GM19372 (cell line): ENCODE measurements around the gene ZMPSTE24.
"Not testable (repeated sequence)": the region's sequence is repeated elsewhere in the genome, so short reads cannot be mapped to it uniquely, and the experiment has no call there.

Experiments
- ATAC-seq: cut with Tn5 transposase; IDR thresholded peaks from one replicate; pipeline ENCODE4 v1.9.1; 2021; ENCODE audit warnings: mild to moderate bottlenecking, low read depth, moderate library complexity; ENCODE audit not compliant: unreplicated experiment

The ZMPSTE24 gene

DNA sequence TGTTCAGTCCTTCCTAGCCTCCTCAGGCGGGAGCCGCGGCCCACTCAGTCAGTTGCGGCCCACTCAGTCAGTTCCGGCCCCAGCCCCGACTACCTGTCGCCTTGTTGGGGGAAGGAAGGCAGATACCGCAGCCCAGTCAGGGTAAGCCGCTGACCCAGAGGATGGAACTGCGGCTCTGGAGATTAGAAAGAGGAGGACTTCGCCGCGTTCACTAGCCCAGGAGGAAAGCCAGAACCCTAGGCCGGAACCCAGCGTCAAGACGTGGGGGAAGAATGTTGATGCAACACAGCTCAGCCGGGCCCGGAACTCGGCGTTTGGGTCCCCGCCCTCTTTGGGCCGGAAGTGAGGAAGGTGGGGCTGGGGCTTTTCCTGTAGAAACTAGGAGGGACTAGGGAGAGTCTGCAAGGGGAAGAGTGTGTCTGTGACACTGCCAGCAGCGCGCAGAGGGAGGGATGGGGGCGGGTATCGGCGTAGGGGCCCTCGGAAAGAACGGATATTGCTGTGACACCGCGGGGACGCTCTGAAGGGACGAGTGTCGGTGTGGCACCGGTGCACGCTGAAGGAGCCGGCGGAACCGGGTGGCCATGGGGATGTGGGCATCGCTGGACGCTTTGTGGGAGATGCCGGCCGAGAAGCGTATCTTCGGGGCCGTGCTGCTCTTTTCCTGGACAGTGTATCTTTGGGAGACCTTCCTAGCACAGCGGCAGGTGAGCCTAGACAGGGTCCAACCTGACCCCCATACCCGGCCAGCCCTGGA lies at the start of gene ZMPSTE24:
Gene ZMPSTE24 (plus strand): TSS at position 549 of the 757 bp plus-strand sequence. CDS start 36 bp downstream, at position 585.
- ATAC-seq: peak; percentile 93

GRCh38 chr1:40210511-40211204 lies 47.4 kb upstream of the ZMPSTE24 start:
- no peak for ATAC-seq

DNA sequence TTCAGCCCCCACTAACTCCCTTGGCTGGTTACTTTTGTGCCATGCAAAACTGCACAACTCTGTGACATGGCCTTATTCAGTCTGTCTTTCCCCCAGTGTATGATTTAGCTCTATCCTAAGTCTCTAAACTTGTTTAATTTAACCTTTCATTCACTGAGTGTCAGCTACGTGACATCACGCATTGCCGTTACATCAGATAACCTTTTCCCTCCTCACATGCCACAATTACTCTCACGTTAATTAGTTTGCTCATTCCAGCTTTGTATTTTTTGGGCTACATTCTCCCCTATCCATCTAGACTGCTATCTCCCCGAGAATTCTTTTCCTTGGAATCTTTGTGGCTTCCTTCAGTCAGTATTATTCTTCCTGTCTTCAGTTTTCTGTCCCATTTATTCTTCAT lies 39.7 kb upstream of the ZMPSTE24 start:
- no peak for ATAC-seq

DNA sequence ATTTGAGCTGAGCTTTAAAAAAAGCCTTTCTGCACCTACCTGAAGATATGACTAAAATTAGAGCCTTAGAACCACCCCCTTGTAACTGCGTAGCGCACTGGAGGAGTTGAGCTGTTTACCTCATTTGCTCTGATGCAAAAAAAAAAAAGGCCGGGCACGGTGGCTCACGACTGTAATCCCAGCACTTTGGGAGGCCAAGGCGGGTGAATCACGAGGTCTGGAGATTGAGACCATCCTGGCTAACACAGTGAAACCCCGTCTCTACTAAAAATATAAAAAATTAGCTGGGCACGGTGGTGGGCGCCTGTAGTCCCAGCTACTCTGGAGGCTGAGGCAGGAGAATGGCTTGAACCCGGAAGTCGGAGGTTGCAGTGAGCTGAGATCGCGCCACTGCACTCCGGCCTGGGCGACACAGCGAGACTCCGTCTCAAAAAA lies 36.5 kb upstream of the ZMPSTE24 start:
- not testable (repeated sequence) for ATAC-seq

GRCh38 chr1:40221977-40222772 lies 35.9 kb upstream of the ZMPSTE24 start:
- no peak for ATAC-seq

- ATAC-seq: no peak
Measured at GRCh38 chr1:40224040-40224439, 34.0 kb upstream of the ZMPSTE24 start.

GRCh38 chr1:40226192-40226591 lies 31.8 kb upstream of the ZMPSTE24 start:
- no peak for ATAC-seq

DNA sequence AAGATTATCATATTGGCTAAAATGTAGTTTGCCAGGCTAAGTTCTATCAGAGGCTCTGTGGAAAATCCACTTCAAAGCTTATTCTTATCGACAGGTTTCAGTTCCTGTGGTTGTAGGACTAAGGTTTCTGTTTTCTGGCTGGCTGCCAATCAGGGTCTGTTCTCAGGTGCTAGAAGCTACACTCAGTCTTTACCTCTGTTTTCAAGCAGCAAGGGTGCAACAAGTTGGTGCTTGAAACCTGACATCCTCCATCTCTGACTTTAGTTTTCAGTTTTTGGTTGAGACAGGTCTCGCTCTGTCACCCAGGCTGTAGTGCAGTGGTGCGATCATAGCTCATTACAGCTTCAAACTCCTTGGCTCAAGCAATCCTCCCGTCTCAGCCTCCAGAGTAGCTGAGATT lies 25.6 kb upstream of the ZMPSTE24 start:
- ATAC-seq: peak; percentile 91

GRCh38 chr1:40239626-40240025 lies 18.4 kb upstream of the ZMPSTE24 start:
- ATAC-seq: no peak

DNA sequence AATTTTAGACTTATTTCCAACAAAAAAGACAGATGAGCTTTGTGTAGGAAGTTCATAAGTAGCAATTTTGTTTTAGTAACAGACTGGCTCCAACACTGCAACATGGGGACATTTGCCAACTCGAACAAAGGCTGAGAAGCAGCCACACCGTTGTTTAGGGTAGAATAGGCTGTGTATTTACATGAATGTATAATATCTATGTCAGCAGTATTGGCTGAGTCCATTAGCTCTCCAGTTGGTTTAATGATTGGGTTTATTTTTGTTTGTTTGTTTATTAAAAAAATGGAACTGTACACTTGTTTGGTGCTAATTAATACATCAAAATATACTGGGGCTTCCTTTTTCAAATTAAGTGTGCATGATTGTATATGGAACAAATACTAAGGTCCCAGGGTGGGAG lies 17.6 kb upstream of the ZMPSTE24 start:
- ATAC-seq: no peak

DNA sequence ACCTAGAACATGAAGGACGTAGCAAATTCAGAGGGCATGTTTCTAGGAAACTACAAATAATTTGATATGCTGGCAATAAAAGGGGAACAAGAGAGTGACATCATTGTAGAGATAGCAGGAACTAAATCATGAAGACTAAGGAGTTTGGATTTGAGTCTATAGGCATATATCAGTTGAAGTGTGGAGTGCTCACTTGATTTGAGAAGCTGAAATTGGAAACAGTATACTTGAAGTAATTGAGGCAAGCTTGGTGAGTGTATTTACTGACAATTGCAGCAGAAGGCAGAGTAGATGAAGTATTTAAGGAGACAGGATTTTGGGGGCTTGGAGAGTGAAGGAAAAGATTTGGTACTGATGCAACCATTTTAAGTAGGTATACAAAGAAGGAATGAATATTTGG lies 16.7 kb upstream of the ZMPSTE24 start:
- ATAC-seq: no peak

DNA sequence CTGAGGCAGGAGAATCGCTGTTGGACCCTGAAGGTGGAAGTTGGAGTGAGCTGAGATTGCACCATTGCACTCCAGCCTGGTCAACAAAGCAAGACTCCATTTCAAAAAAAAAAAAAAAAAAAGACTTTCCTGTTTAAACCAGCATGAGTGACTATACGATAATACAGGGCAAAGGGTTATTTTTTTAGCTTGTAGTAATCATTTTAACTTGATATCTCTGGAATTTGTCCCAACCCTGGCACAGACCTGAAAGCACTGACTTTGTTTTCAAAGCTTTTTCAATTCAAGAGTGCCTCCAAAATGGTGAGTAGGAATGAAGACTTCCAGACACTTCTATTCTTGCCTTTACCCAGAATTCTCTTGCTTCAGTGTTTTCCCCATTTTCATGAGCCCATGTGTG lies 14.7 kb upstream of the ZMPSTE24 start:
- ATAC-seq: no peak

GRCh38 chr1:40244138-40244744 lies 13.8 kb upstream of the ZMPSTE24 start:
- no peak for ATAC-seq

GRCh38 chr1:40245686-40246085 lies 12.3 kb upstream of the ZMPSTE24 start:
- no peak for ATAC-seq

DNA sequence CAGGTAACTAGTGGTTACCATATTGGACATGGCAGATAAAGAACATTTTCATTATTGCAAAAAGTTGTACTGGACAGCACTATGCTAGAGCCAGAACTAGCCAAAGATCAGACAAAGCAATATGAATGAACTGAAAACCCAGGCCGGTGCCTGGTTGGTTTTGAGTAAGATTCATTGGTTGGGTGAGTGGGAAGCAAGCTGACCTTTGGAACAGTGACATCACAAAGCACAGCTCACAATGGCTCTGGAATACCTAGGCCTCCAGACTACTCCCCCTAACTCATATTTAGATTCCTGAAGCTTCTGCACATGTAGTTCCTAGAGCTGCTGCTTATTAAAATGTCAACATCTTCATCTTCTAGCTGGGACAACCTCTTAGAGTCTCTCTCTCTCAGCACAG lies 10.4 kb upstream of the ZMPSTE24 start, which contains the start of gene TMCO2:
Gene TMCO2 (plus strand): TSS at position 283 of the 400 bp plus-strand sequence. CDS start 57 bp downstream, at position 340.
- no peak for ATAC-seq

GRCh38 chr1:40248412-40248811 lies 9.6 kb upstream of the ZMPSTE24 start:
- no peak for ATAC-seq

DNA sequence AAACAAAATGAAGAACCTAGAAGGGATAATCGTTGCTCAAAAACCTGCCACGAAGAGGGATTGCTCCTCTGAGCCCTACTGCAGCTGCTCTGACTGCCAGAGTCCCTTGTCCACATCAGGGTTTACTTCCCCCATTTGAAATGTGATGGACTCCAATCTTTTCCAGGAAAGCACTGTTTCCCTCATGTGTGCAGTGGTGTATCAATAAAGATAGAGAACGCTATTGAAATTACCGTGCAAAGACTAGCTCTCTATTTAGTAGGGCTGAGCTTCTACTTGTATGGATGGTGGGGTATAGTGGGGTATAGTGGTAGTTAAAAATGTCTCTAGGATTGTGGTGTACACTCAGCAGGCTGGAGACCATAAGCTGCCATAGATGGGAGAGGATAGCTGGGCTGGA lies 6.6 kb upstream of the ZMPSTE24 start:
- no peak for ATAC-seq

GRCh38 chr1:40252601-40253000 lies 5.4 kb upstream of the ZMPSTE24 start:
- no peak for ATAC-seq

GRCh38 chr1:40255231-40255630 lies 2.8 kb upstream of the ZMPSTE24 start:
- no peak for ATAC-seq

- no peak for ATAC-seq
Measured at GRCh38 chr1:40256401-40257084, 1.5 kb upstream of the ZMPSTE24 start.
